ENCODE measurements around the gene ANKS4B.

DNA sequence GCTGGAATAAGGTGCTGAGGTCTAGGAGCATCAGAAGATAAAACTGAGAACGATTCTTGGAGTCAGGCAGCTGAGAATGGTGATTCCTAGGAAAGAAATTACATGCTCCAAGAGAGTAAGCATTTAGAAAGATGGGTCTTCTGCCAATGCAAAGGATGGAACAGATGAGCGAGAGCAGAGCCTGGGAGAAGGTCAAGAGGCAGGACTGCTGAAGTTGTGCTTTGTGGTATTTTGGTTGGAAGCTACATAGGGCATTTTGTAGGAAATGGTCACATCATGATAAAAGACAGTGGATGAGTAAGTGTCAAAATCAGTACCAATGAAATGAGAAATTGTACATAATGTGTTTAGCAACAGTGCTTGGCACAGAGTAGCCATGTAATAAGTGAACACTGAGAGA, 46.0 kb downstream of the ANKS4B start:
- no peak for TF ChIP-seq EZH2 (IDR thresholded peaks at IDR 0.05; ENCODE audit: borderline replicate concordance, low read depth, low read length, poor library complexity, severe bottlenecking)
- TF ChIP-seq, protein P1, sequence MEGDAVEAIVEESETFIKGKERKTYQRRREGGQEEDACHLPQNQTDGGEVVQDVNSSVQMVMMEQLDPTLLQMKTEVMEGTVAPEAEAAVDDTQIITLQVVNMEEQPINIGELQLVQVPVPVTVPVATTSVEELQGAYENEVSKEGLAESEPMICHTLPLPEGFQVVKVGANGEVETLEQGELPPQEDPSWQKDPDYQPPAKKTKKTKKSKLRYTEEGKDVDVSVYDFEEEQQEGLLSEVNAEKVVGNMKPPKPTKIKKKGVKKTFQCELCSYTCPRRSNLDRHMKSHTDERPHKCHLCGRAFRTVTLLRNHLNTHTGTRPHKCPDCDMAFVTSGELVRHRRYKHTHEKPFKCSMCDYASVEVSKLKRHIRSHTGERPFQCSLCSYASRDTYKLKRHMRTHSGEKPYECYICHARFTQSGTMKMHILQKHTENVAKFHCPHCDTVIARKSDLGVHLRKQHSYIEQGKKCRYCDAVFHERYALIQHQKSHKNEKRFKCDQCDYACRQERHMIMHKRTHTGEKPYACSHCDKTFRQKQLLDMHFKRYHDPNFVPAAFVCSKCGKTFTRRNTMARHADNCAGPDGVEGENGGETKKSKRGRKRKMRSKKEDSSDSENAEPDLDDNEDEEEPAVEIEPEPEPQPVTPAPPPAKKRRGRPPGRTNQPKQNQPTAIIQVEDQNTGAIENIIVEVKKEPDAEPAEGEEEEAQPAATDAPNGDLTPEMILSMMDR (conservative IDR thresholded peaks at IDR 0.05; ENCODE audit: low read depth, low read length): no peak

Measured in A673 (cell line).